UCSD-AML1 (cell line): ENCODE data around the gene A1BG.
A peak's percentile ranks its signal among the peaks of the same experiment; 100 is the strongest.
"Not testable (repeated sequence)": the region's sequence is repeated elsewhere in the genome, so short reads cannot be mapped to it uniquely, and the experiment has no call there.

Source experiments
- DNase-seq: peaks from one replicate; lab custom pipeline; 2025; ENCODE audit not compliant: unreplicated experiment; lab: John Stamatoyannopoulos, UW

The A1BG gene

GRCh38 chr19:58386576-58387337, 33.5 kb upstream of the A1BG start, which contains the start of gene RPS5:
TSS of gene RPS5 (plus strand) at chr19:58387269. CDS start at chr19:58388138, 869 bp downstream.
- DNase-seq = peak; percentile 95

- DNase-seq = no peak
Observed at GRCh38 chr19:58385891-58386575, 32.7 kb upstream of the A1BG start.

GRCh38 chr19:58385313-58385890, 32.1 kb upstream of the A1BG start:
- DNase-seq = no peak

- no peak for DNase-seq
Observed at GRCh38 chr19:58382997-58383603, 29.8 kb upstream of the A1BG start.

- no peak for DNase-seq
Observed at GRCh38 chr19:58381460-58382212, 28.3 kb upstream of the A1BG start.

GRCh38 chr19:58380662-58381459, 27.6 kb upstream of the A1BG start, which contains the start of gene ZNF837:
TSS of gene ZNF837 (minus strand) at chr19:58381030. CDS start at chr19:58369332, 11,698 bp downstream.
- DNase-seq = peak; percentile 98

- no peak for DNase-seq
Observed at GRCh38 chr19:58380037-58380661, 26.9 kb upstream of the A1BG start.

- DNase-seq = no peak
Observed at GRCh38 chr19:58379246-58379645, 26.0 kb upstream of the A1BG start.

GRCh38 chr19:58376724-58377123, 23.4 kb upstream of the A1BG start:
- DNase-seq = not testable (repeated sequence)

- DNase-seq = no peak
Observed at GRCh38 chr19:58374200-58374599, 20.9 kb upstream of the A1BG start.

GRCh38 chr19:58372311-58373133, 19.2 kb upstream of the A1BG start:
- no peak for DNase-seq

GRCh38 chr19:58368561-58369360, 15.5 kb upstream of the A1BG start:
- no peak for DNase-seq

GRCh38 chr19:58367698-58368454, 14.6 kb upstream of the A1BG start:
- no peak for DNase-seq

GRCh38 chr19:58366585-58367430, 13.5 kb upstream of the A1BG start:
- DNase-seq = no peak

GRCh38 chr19:58364146-58364545, 10.9 kb upstream of the A1BG start:
- no peak for DNase-seq

GRCh38 chr19:58362272-58362994, 9.1 kb upstream of the A1BG start, which contains the start of gene ZNF497:
TSS of gene ZNF497 (minus strand) at chr19:58362751. CDS start at chr19:58357635, 5,116 bp downstream.
- peak; percentile 97 for DNase-seq
